ENCODE measurements around the gene ZNF143. TPM values are rescaled to one million over a fixed set of nuclear protein-coding genes. Genes with fewer than 3 reads are reported as not detected.

The ZNF143 gene
- total RNA-seq, 1 donor from 2014 or later, result 28.2 TPM

GRCh38 chr11:9525116-9525515 is 64.3 kb downstream of the ZNF143 start:
- no peak overlapping the region for H3K27ac Mint-ChIP-seq (ENCODE audit: unreplicated experiment)
- no peaks in the 10 kb centered on the region for H3K36me3 Mint-ChIP-seq (ENCODE audit: unreplicated experiment)
- H3K4me3 Mint-ChIP-seq (ENCODE audit: unreplicated experiment), result no peak overlapping the region
- H3K27me3 Mint-ChIP-seq (ENCODE audit: unreplicated experiment), result no peaks in the 10 kb centered on the region
- TF ChIP-seq CTCF (IDR thresholded peaks at IDR 0.05; ENCODE audit: partially characterized antibody, unreplicated experiment), result no peak
- peaks cover 7% of the 10 kb centered on the region for H3K4me1 Mint-ChIP-seq (ENCODE audit: low read depth, unreplicated experiment)
- no peaks in the 10 kb centered on the region for H3K9me3 Mint-ChIP-seq (ENCODE audit: unreplicated experiment)
- DNase-seq, result no peak

GRCh38 chr11:9527481-9528135 is 66.8 kb downstream of the ZNF143 start:
- no peaks in the 10 kb centered on the region for H3K9me3 Mint-ChIP-seq (ENCODE audit: unreplicated experiment)
- no peak for DNase-seq
- no peak for TF ChIP-seq CTCF (IDR thresholded peaks at IDR 0.05; ENCODE audit: partially characterized antibody, unreplicated experiment)

GRCh38 chr11:9528136-9528501 is 67.3 kb downstream of the ZNF143 start:
- no peak for TF ChIP-seq CTCF (IDR thresholded peaks at IDR 0.05; ENCODE audit: partially characterized antibody, unreplicated experiment)
- DNase-seq, result no peak
- peaks cover 2% of the 10 kb centered on the region for H3K27me3 Mint-ChIP-seq (ENCODE audit: unreplicated experiment)
- peaks cover 10% of the 10 kb centered on the region for H3K4me1 Mint-ChIP-seq (ENCODE audit: low read depth, unreplicated experiment)
- no peaks in the 10 kb centered on the region for H3K36me3 Mint-ChIP-seq (ENCODE audit: unreplicated experiment)
- no peak overlapping the region for H3K4me3 Mint-ChIP-seq (ENCODE audit: unreplicated experiment)
- H3K9me3 Mint-ChIP-seq (ENCODE audit: unreplicated experiment), result no peaks in the 10 kb centered on the region
- H3K27ac Mint-ChIP-seq (ENCODE audit: unreplicated experiment), result no peak overlapping the region

More at GRCh38 chr11:9527481-9528135, 66.8 kb downstream of the ZNF143 start:
- Mint-ChIP-seq H3K4me3 (ENCODE audit: unreplicated experiment) (no peak overlapping the region), H3K4me1 (ENCODE audit: low read depth, unreplicated experiment) (peaks cover 10% of the 10 kb centered on the region), H3K27ac (ENCODE audit: unreplicated experiment) (no peak overlapping the region), H3K27me3 (ENCODE audit: unreplicated experiment) (no peaks in the 10 kb centered on the region), H3K36me3 (ENCODE audit: unreplicated experiment) (no peaks in the 10 kb centered on the region)

GRCh38 chr11:9528573-9529333 is 67.9 kb downstream of the ZNF143 start:
- Mint-ChIP-seq H3K9me3 (ENCODE audit: unreplicated experiment) (no peaks in the 10 kb centered on the region), H3K27me3 (ENCODE audit: unreplicated experiment) (peaks cover 3% of the 10 kb centered on the region), H3K27ac (ENCODE audit: unreplicated experiment) (no peak overlapping the region), H3K4me1 (ENCODE audit: low read depth, unreplicated experiment) (peaks cover 10% of the 10 kb centered on the region), H3K36me3 (ENCODE audit: unreplicated experiment) (no peaks in the 10 kb centered on the region), H3K4me3 (ENCODE audit: unreplicated experiment) (no peak overlapping the region)
- no peak for TF ChIP-seq CTCF (IDR thresholded peaks at IDR 0.05; ENCODE audit: partially characterized antibody, unreplicated experiment)
- no peak for DNase-seq

GRCh38 chr11:9529334-9529650 is 68.5 kb downstream of the ZNF143 start:
- Mint-ChIP-seq H3K9me3 (ENCODE audit: unreplicated experiment) (no peaks in the 10 kb centered on the region), H3K27ac (ENCODE audit: unreplicated experiment) (no peak overlapping the region), H3K27me3 (ENCODE audit: unreplicated experiment) (peaks cover 3% of the 10 kb centered on the region), H3K4me3 (ENCODE audit: unreplicated experiment) (no peak overlapping the region), H3K36me3 (ENCODE audit: unreplicated experiment) (no peaks in the 10 kb centered on the region), H3K4me1 (ENCODE audit: low read depth, unreplicated experiment) (peaks cover 14% of the 10 kb centered on the region)
- peak; percentile 18 for DNase-seq
- TF ChIP-seq CTCF (IDR thresholded peaks at IDR 0.05; ENCODE audit: partially characterized antibody, unreplicated experiment), result no peak
